ENCODE measurements around the gene CARD16.
"Not testable (repeated sequence)": the region's sequence is repeated elsewhere in the genome, so short reads cannot be mapped to it uniquely, and the experiment has no call there.

CARD16 gene

GRCh38 chr11:105040703-105041102, 4.4 kb downstream of the CARD16 start:
- no peak for TF ChIP-seq CTCF (conservative IDR thresholded peaks at IDR 0.05; ENCODE audit: low read depth, low read length)
- H3K79me2 ChIP-seq (ENCODE audit: insufficient read depth, low read depth): no peaks in the 10 kb centered on the region
- no peaks in the 10 kb centered on the region for H3K27me3 ChIP-seq (ENCODE audit: insufficient read depth, low read depth)
- no peaks in the 10 kb centered on the region for H4K20me1 ChIP-seq (ENCODE audit: insufficient read depth)
- H3K4me1 ChIP-seq (ENCODE audit: low read depth, poor library complexity, severe bottlenecking): peaks cover 4% of the 10 kb centered on the region
- H3K36me3 ChIP-seq (ENCODE audit: insufficient read depth): no peaks in the 10 kb centered on the region
- no peak overlapping the region for H3K4me2 ChIP-seq
- H3K27ac ChIP-seq: no peak overlapping the region
- no peak overlapping the region for H3K4me3 ChIP-seq (IDR thresholded peaks at IDR 0.05; ENCODE audit: insufficient read depth, low read depth, low read length)
- H2AFZ ChIP-seq (ENCODE audit: low read depth): no peak overlapping the region
- no peak overlapping the region for H3K9ac ChIP-seq

GRCh38 chr11:105034813-105035620, 10.1 kb downstream of the CARD16 start, which contains the start of gene CASP1:
Gene CASP1, minus strand, starts transcription at chr11:105035144. Its CDS starts 31 bp downstream, at chr11:105035113.
- Histone ChIP-seq H3K9ac (peak within 1 kb of the TSS; percentile 57; the same call in 1 of the 2 replicates), H3K4me2 (peak within 1 kb of the TSS; percentile 43), H2AFZ (ENCODE audit: low read depth) (peak within 1 kb of the TSS; percentile 58), H3K36me3 (ENCODE audit: insufficient read depth) (no peaks in the 10 kb centered on the region), H3K79me2 (ENCODE audit: insufficient read depth, low read depth) (no peaks in the 10 kb centered on the region), H3K27me3 (ENCODE audit: insufficient read depth, low read depth) (no peaks in the 10 kb centered on the region), H3K4me3 (IDR thresholded peaks at IDR 0.05; ENCODE audit: insufficient read depth, low read depth, low read length) (no peak within 1 kb of the TSS), H3K27ac (peak within 1 kb of the TSS; percentile 29; the same call in 1 of the 2 replicates), H3K4me1 (ENCODE audit: low read depth, poor library complexity, severe bottlenecking) (no peaks in the 10 kb centered on the region), H4K20me1 (ENCODE audit: insufficient read depth) (no peaks in the 10 kb centered on the region)
- no peak for TF ChIP-seq CTCF (conservative IDR thresholded peaks at IDR 0.05; ENCODE audit: low read depth, low read length)

- not testable (repeated sequence) for H3K4me1 ChIP-seq (ENCODE audit: low read depth, poor library complexity, severe bottlenecking); H4K20me1 ChIP-seq (ENCODE audit: insufficient read depth); H3K79me2 ChIP-seq (ENCODE audit: insufficient read depth, low read depth); H3K4me3 ChIP-seq (IDR thresholded peaks at IDR 0.05; ENCODE audit: insufficient read depth, low read depth, low read length); H3K36me3 ChIP-seq (ENCODE audit: insufficient read depth); H3K27me3 ChIP-seq (ENCODE audit: insufficient read depth, low read depth)
- Histone ChIP-seq H3K4me2 (peak overlapping the region; percentile 43; the same call in 1 of the 2 replicates), H3K27ac (peak overlapping the region; percentile 29; the same call in 1 of the 2 replicates), H3K9ac (peak overlapping the region; percentile 57; the same call in 1 of the 2 replicates), H2AFZ (ENCODE audit: low read depth) (peak overlapping the region; percentile 58)
These were observed 10.7 kb downstream of the CARD16 start for GRCh38 chr11:105034388-105034787.

- Histone ChIP-seq H3K4me1 (ENCODE audit: low read depth, poor library complexity, severe bottlenecking) (no peaks in the 10 kb centered on the region), H3K27me3 (ENCODE audit: insufficient read depth, low read depth) (no peaks in the 10 kb centered on the region), H3K79me2 (ENCODE audit: insufficient read depth, low read depth) (no peaks in the 10 kb centered on the region), H3K4me2 (no peak overlapping the region), H3K36me3 (ENCODE audit: insufficient read depth) (no peaks in the 10 kb centered on the region), H2AFZ (ENCODE audit: low read depth) (no peak overlapping the region), H3K4me3 (IDR thresholded peaks at IDR 0.05; ENCODE audit: insufficient read depth, low read depth, low read length) (no peak overlapping the region), H3K9ac (no peak overlapping the region), H3K27ac (no peak overlapping the region), H4K20me1 (ENCODE audit: insufficient read depth) (no peaks in the 10 kb centered on the region)
- no peak for TF ChIP-seq CTCF (conservative IDR thresholded peaks at IDR 0.05; ENCODE audit: low read depth, low read length)
These were observed 11.4 kb downstream of the CARD16 start for GRCh38 chr11:105033781-105034180.

- Histone ChIP-seq H3K4me1 (ENCODE audit: low read depth, poor library complexity, severe bottlenecking) (no peaks in the 10 kb centered on the region), H2AFZ (ENCODE audit: low read depth) (no peak overlapping the region), H3K9ac (no peak overlapping the region), H3K4me2 (no peak overlapping the region), H3K79me2 (ENCODE audit: insufficient read depth, low read depth) (no peaks in the 10 kb centered on the region), H3K36me3 (ENCODE audit: insufficient read depth) (no peaks in the 10 kb centered on the region), H4K20me1 (ENCODE audit: insufficient read depth) (no peaks in the 10 kb centered on the region), H3K4me3 (IDR thresholded peaks at IDR 0.05; ENCODE audit: insufficient read depth, low read depth, low read length) (no peak overlapping the region), H3K27ac (no peak overlapping the region), H3K27me3 (ENCODE audit: insufficient read depth, low read depth) (no peaks in the 10 kb centered on the region)
- TF ChIP-seq CTCF (conservative IDR thresholded peaks at IDR 0.05; ENCODE audit: low read depth, low read length): no peak
These were observed 11.8 kb downstream of the CARD16 start for GRCh38 chr11:105033343-105033742.
